H1 (cell line): ENCODE measurements around the gene TFF1. TPM values are rescaled to one million over a fixed set of nuclear protein-coding genes. Genes with fewer than 3 reads are reported as not detected.

Experiments
- CTCF ChIA-PET: fragments of 300-600 bp; sonication (Branson Sonifier 250); formaldehyde crosslinking; loops from one replicate; lab custom pipeline; 2021; ENCODE audit not compliant: partially characterized antibody; lab: Charles Lee
- POLR2A ChIA-PET: fragments of 300-600 bp; sonication (Branson Sonifier 250); formaldehyde crosslinking; loops from one replicate; lab custom pipeline; 2021; ENCODE audit warnings: inconsistent platforms; ENCODE audit not compliant: partially characterized antibody; lab: Charles Lee
- DNase-seq, 2 experiments: peaks; one replicate each; pipeline versions ENCODE4 v3.0.0 to v3.0.0-alpha.2; 2010 to 2022; ENCODE audit warnings: low spot score in 2 of 2, low read depth in 1 of 2, mixed read lengths in 1 of 2
- FAIRE-seq: peaks from 2 replicates; lab custom pipeline; 2011; peaks lifted over from hg19 to GRCh38; lab: Jason Lieb, UNC
- H2AFZ ChIP-seq: 2 replicates; pipeline ENCODE4 v1.8.1; 2012; ENCODE audit warnings: low read length, inconsistent platforms
- H2AK5ac ChIP-seq: 2 replicates; pipeline ENCODE4 v1.6.1; 2013; ENCODE audit warnings: low read depth, low read length
- H2BK120ac ChIP-seq: replicated peaks from 2 replicates; pipeline ENCODE3; 2013; ENCODE audit warnings: low read depth, low read length, inconsistent platforms
- H2BK12ac ChIP-seq: 2 replicates; pipeline ENCODE4 v1.6.1; 2013; ENCODE audit warnings: low read depth, low read length
- H2BK15ac ChIP-seq: 2 replicates; pipeline ENCODE4 v1.6.1; 2013; ENCODE audit warnings: low read length
- H2BK20ac ChIP-seq: 2 replicates; pipeline ENCODE4 v1.6.1; 2013; ENCODE audit warnings: low read length
- H2BK5ac ChIP-seq: 2 replicates; pipeline ENCODE4 v1.6.1; 2013; ENCODE audit warnings: low read depth, low read length
- H3K14ac ChIP-seq: 2 replicates; pipeline ENCODE4 v1.6.1; 2013; ENCODE audit warnings: inconsistent platforms; ENCODE audit not compliant: insufficient read length
- H3K18ac ChIP-seq: 2 replicates; pipeline ENCODE4 v1.6.1; 2013; ENCODE audit warnings: low read length; ENCODE audit errors: extremely low read depth
- H3K23ac ChIP-seq: 2 replicates; pipeline ENCODE4 v1.6.1; 2013; ENCODE audit warnings: inconsistent platforms; ENCODE audit not compliant: insufficient read length
- H3K23me2 ChIP-seq: 2 replicates; pipeline ENCODE4 v1.6.1; 2013; ENCODE audit warnings: low read depth, low read length
- H3K27ac ChIP-seq: 2 replicates; pipeline ENCODE4 v1.6.1; 2011; ENCODE audit warnings: low read depth, low read length, inconsistent platforms
- H3K27me3 ChIP-seq, 4 experiments: replicated peaks in 1 of 4; 1 replicate in 1 of 4; 2 replicates in 3 of 4; pipeline versions ENCODE4 v1.6.1 to v1.8.1; 2011 to 2013; ENCODE audit warnings: low read length in 3 of 4, mild to moderate bottlenecking in 3 of 4, inconsistent platforms in 2 of 4, mixed read lengths in 2 of 4, moderate library complexity in 1 of 4; ENCODE audit not compliant: control insufficient read depth in 3 of 4, insufficient read depth in 3 of 4; ENCODE audit errors: extremely low read depth in 1 of 4
- H3K36me3 ChIP-seq, 4 experiments: 2 replicates each; pipeline versions ENCODE4 v1.6.1 to v1.8.1; 2011 to 2013; ENCODE audit warnings: mild to moderate bottlenecking in 4 of 4, low read length in 3 of 4, moderate library complexity in 2 of 4, control low read depth in 1 of 4, inconsistent platforms in 1 of 4; ENCODE audit not compliant: insufficient read depth in 4 of 4, control insufficient read depth in 2 of 4
- H3K4ac ChIP-seq: replicated peaks from 2 replicates; pipeline ENCODE3; 2013; ENCODE audit warnings: low read length, low read depth, mixed read lengths, inconsistent platforms; ENCODE audit not compliant: insufficient read length
- H3K4me1 ChIP-seq, 4 experiments: replicated peaks in 1 of 4; 1 replicate in 1 of 4; 2 replicates in 3 of 4; pipeline versions ENCODE4 v1.6.1 to v1.8.1; 2011 to 2013; ENCODE audit warnings: low read length in 3 of 4, inconsistent platforms in 2 of 4, mixed read lengths in 1 of 4; ENCODE audit not compliant: insufficient read depth in 4 of 4, control insufficient read depth in 3 of 4
- H3K4me2 ChIP-seq, 2 experiments: 2 replicates each; pipeline versions ENCODE4 v1.6.1 to v1.8.1; 2011 to 2013; ENCODE audit warnings: low read depth in 2 of 2, low read length in 2 of 2, control low read depth in 1 of 2, inconsistent platforms in 1 of 2, mild to moderate bottlenecking in 1 of 2; ENCODE audit not compliant: insufficient read depth in 1 of 2
- H3K4me3 ChIP-seq, 4 experiments: fragments of 200-600, 300-600 bp in 1 of 4; sonication (generic), shearing (Covaris generic), sonication (Bioruptor Twin) in 1 of 4; 2 replicates each; pipeline versions ENCODE4 v1.5.1 to v1.8.1; 2011 to 2016; ENCODE audit warnings: low read length in 4 of 4, low read depth in 3 of 4, control low read depth in 2 of 4, inconsistent platforms in 2 of 4, mild to moderate bottlenecking in 2 of 4, mixed read lengths in 1 of 4, moderate library complexity in 1 of 4; ENCODE audit not compliant: insufficient read depth in 2 of 4; ENCODE audit errors: extremely low read depth in 1 of 4
- H3K56ac ChIP-seq: replicated peaks from 2 replicates; pipeline ENCODE3; 2013; ENCODE audit warnings: low read depth, mild to moderate bottlenecking, mixed read lengths, low read length, inconsistent platforms; ENCODE audit not compliant: insufficient read length
- H3K79me1 ChIP-seq: 2 replicates; pipeline ENCODE4 v1.6.1; 2013; ENCODE audit warnings: low read depth, low read length, control low read depth
- H3K79me2 ChIP-seq, 2 experiments: 2 replicates each; pipeline versions ENCODE4 v1.6.1 to v1.8.1; 2012 to 2013; ENCODE audit warnings: low read length in 2 of 2, mild to moderate bottlenecking in 2 of 2, inconsistent platforms in 1 of 2; ENCODE audit not compliant: insufficient read depth in 2 of 2, control insufficient read depth in 1 of 2
- H3K9ac ChIP-seq, 4 experiments: replicated peaks in 1 of 4; 1 replicate in 1 of 4; 2 replicates in 3 of 4; pipeline versions ENCODE4 v1.6.1 to v1.8.1; 2011 to 2013; ENCODE audit warnings: low read depth in 3 of 4, low read length in 3 of 4, control low read depth in 2 of 4, mild to moderate bottlenecking in 2 of 4, moderate library complexity in 2 of 4, inconsistent platforms in 1 of 4; ENCODE audit errors: extremely low read depth in 1 of 4
- H3K9me3 ChIP-seq, 2 experiments: 2 replicates each; pipeline versions ENCODE4 v1.6.1 to v1.8.1; 2012 to 2013; ENCODE audit warnings: mild to moderate bottlenecking in 2 of 2, moderate library complexity in 2 of 2, control low read depth in 1 of 2, inconsistent platforms in 1 of 2, low read depth in 1 of 2, low read length in 1 of 2, mixed read lengths in 1 of 2; ENCODE audit not compliant: insufficient read depth in 2 of 2
- H4K20me1 ChIP-seq, 2 experiments: replicated peaks in 1 of 2; 2 replicates each; pipeline versions ENCODE3 to v1.8.1; 2011 to 2013; ENCODE audit warnings: inconsistent platforms in 2 of 2, low read length in 2 of 2, mild to moderate bottlenecking in 1 of 2; ENCODE audit not compliant: insufficient read depth in 2 of 2, control insufficient read depth in 1 of 2
- H4K5ac ChIP-seq: 2 replicates; pipeline ENCODE4 v1.6.1; 2013; ENCODE audit warnings: low read length, low read depth, mixed read lengths, inconsistent platforms; ENCODE audit not compliant: insufficient read length
- H4K8ac ChIP-seq: 2 replicates; pipeline ENCODE4 v1.8.0; 2013; ENCODE audit warnings: mild to moderate bottlenecking, moderate library complexity, low read length, inconsistent platforms; ENCODE audit not compliant: insufficient read depth; ENCODE audit errors: extremely low read depth
- H4K91ac ChIP-seq: replicated peaks from 2 replicates; pipeline ENCODE3; 2013; ENCODE audit warnings: low read length, mixed read lengths, inconsistent platforms; ENCODE audit not compliant: insufficient read length
- ASH2L ChIP-seq: fragments of 200-600, 300-600 bp; sonication (generic); IDR thresholded peaks from one replicate; pipeline ENCODE4 v1.7.1; 2017; ENCODE audit warnings: low read length
- ATF2 ChIP-seq: IDR thresholded peaks from 2 replicates; pipeline ENCODE4 v1.6.1; 2012; ENCODE audit warnings: low read length, inconsistent platforms
- ATF3 ChIP-seq: IDR thresholded peaks from 2 replicates; pipeline ENCODE4 v1.6.1; 2011; ENCODE audit warnings: low read depth, mild to moderate bottlenecking, low read length; ENCODE audit not compliant: insufficient read depth
- BACH1 ChIP-seq: IDR thresholded peaks from 2 replicates; pipeline ENCODE4 v1.6.1; 2012; ENCODE audit warnings: low read length, improper control_type of control experiment
- CBX8 ChIP-seq: fragments of 300-800, 300-1000 bp; sonication (generic); IDR thresholded peaks from 2 replicates; pipeline ENCODE4 v1.7.1; 2016; ENCODE audit warnings: low read depth, low read length, borderline replicate concordance
- GABPA ChIP-seq: IDR thresholded peaks from 2 replicates; pipeline ENCODE4 v1.6.1; 2011; ENCODE audit warnings: mild to moderate bottlenecking, low read length, moderate library complexity, borderline replicate concordance; ENCODE audit not compliant: insufficient read depth
- MAFK ChIP-seq: IDR thresholded peaks from 2 replicates; pipeline ENCODE4 v1.6.1; 2012; ENCODE audit warnings: low read depth, mild to moderate bottlenecking, improper control_type of control experiment, low read length
- MAX ChIP-seq: IDR thresholded peaks from 2 replicates; pipeline ENCODE4 v1.6.1; 2012; ENCODE audit warnings: inconsistent platforms
- POLR2AphosphoS5 ChIP-seq: IDR thresholded peaks from 2 replicates; pipeline ENCODE4 v1.6.1; 2011; ENCODE audit warnings: low read depth, low read length
- RAD21 ChIP-seq, 2 experiments: IDR thresholded peaks in 1 of 2; conservative IDR thresholded peaks in 1 of 2; 2 replicates each; pipeline ENCODE4 v1.6.1; 2011; ENCODE audit warnings: low read depth in 2 of 2, low read length in 2 of 2, improper control_type of control experiment in 1 of 2, inconsistent platforms in 1 of 2, mild to moderate bottlenecking in 1 of 2, moderate library complexity in 1 of 2
- SIRT6 ChIP-seq: IDR thresholded peaks from one replicate; pipeline ENCODE4 v1.7.1; 2012; ENCODE audit warnings: low read length, inconsistent platforms
- WGBS, 2 experiments: shearing (Covaris generic) in 1 of 2; methylation state at CpG; one replicate each; pipeline versions ENCODE4 v1.1.6 to v1.1.7; 2013 to 2015; ENCODE audit warnings: low lambda C conversion rate in 2 of 2, mixed read lengths in 2 of 2, inconsistent platforms in 1 of 2, low coverage in 1 of 2, missing lambda C conversion rate in 1 of 2; ENCODE audit not compliant: insufficient replicate concordance in 2 of 2, insufficient coverage in 1 of 2, insufficient read length in 1 of 2; ENCODE audit errors: extremely low coverage in 1 of 2, missing lambda C conversion rate in 1 of 2; 5-methylcytosine and 5-hydroxymethylcytosine counted together
- polyA plus RNA-seq, 7 experiments: library from polyadenylated mRNA; depleted of rRNA in 3 of 7; stranded (reverse) in 5 of 7; unstranded in 2 of 7; fragments of >200 nt in 5 of 7; fragments of 200-250 nt in 2 of 7; gene quantifications; 1 replicate in 5 of 7; 2 replicates in 1 of 7; 4 replicates in 1 of 7; pipeline versions ENCODE4 v1.2.1 to v1.2.3, GENCODE V29; 2011 to 2013; ENCODE audit warnings: missing spikeins in 2 of 7, mixed read lengths in 2 of 7
- total RNA-seq: library from RNA; stranded (reverse); fragmentation: NEBNext Ultra II Directional; extraction: Animal tissue kit (Norgen Biotek cat#: 25700); gene quantifications from 2 replicates; pipeline ENCODE4 v1.2.1, GENCODE V29; 2021

The TFF1 gene
- total and polyA plus RNA-seq, 2 of the 8 experiments (the other 6 are each of a cell fraction or from before 2014, with no cell fraction given): not detected

- Histone ChIP-seq H3K23ac (no peak overlapping the region), H3K79me1 (no peaks in the 10 kb centered on the region; the same call in 1 of the 2 replicates)
- POLR2A ChIA-PET: interaction anchor here (0.9 to 1.5 kb wide), 2 partner anchors 10 to 11 kb away, joined by 3 to 6 read pairs; no protein-coding TSS in a partner anchor
- TF ChIP-seq POLR2AphosphoS5 (no peak), ASH2L (no peak), ATF2 (no peak), ATF3 (no peak), MAFK (no peak), RAD21 (IDR thresholded peaks at IDR 0.05 in 1 of 2, conservative IDR thresholded peaks at IDR 0.05 in 1 of 2; ENCODE audit: low read depth in 2 of 2, low read length in 2 of 2) (no peak), CBX8 (no peak), SIRT6 (no peak), BACH1 (no peak), GABPA (no peak), MAX (no peak)
These were observed 11.6 kb upstream of the TFF1 start for GRCh38 chr21:42377951-42378340.

More at GRCh38 chr21:42377951-42378340, 11.6 kb upstream of the TFF1 start:
- CTCF ChIA-PET: interaction anchor here (1.2 to 3.2 kb wide), 7 partner anchors 9 to 69 kb away, joined by 3 to 16 read pairs (median 5); partner anchors contain the start of gene TFF1
- WGBS, 2 experiments: 89% methylated on average over 5 of the region's 5 CpGs; no CpG with 5 or more reads in 1 of the 2 experiments
- Histone ChIP-seq H4K8ac (no peak overlapping the region), H3K4ac (no peak overlapping the region), H4K91ac (no peak overlapping the region), H2AK5ac (no peak overlapping the region), H4K5ac (no peak overlapping the region), H4K20me1 (no peaks in the 10 kb centered on the region), H2BK5ac (no peak overlapping the region), H3K4me1 (peaks cover 0 to 7% (median 0%) of the 10 kb centered on the region in 4 experiments; a peak in 5 of 7 replicates), H2BK12ac (0 out of 2 replicates have a peak overlapping the region, but pooled peaks have one; percentile 39), H3K27me3 (no peaks in the 10 kb centered on the region; a peak in 1 of 7 replicates), H3K27ac (no peak overlapping the region), H3K4me2 (no peak overlapping the region), H3K23me2 (no peaks in the 10 kb centered on the region), H3K36me3 (no peaks in the 10 kb centered on the region), H3K56ac (no peak overlapping the region), H2AFZ (no peak overlapping the region), H3K9ac (no peak overlapping the region), H2BK15ac (no peak overlapping the region), H2BK20ac (no peak overlapping the region), H3K79me2 (no peaks in the 10 kb centered on the region), H3K9me3 (no peaks in the 10 kb centered on the region), H3K4me3 (no peak overlapping the region), H3K14ac (no peak overlapping the region), H2BK120ac (no peak overlapping the region), H3K18ac (no peak overlapping the region)
- FAIRE-seq (no peak), DNase-seq (no peak)
